Esophagus mucosa (tissue), 1 donor: Measurements from ENCODE around the gene PEPD. TPM values are rescaled to one million over a fixed set of nuclear protein-coding genes. Genes with fewer than 3 reads are reported as not detected.
"Not testable (repeated sequence)": the region's sequence is repeated elsewhere in the genome, so short reads cannot be mapped to it uniquely, and the experiment has no call there.

Source experiments
- ATAC-seq: fragments of 200-7000 bp; cut with Tn5 transposase; one replicate; pipeline ENCODE4 v1.9.1; 2020
- total RNA-seq: library from RNA; stranded (reverse); gene quantifications from one replicate; pipeline ENCODE4 v1.2.4, GENCODE V29; 2023
- donor health status: DM: yes; HTN: yes; CAD: no.

The PEPD gene
- total RNA-seq, 1 donor from 2014 or later, result 52.4 TPM

DNA sequence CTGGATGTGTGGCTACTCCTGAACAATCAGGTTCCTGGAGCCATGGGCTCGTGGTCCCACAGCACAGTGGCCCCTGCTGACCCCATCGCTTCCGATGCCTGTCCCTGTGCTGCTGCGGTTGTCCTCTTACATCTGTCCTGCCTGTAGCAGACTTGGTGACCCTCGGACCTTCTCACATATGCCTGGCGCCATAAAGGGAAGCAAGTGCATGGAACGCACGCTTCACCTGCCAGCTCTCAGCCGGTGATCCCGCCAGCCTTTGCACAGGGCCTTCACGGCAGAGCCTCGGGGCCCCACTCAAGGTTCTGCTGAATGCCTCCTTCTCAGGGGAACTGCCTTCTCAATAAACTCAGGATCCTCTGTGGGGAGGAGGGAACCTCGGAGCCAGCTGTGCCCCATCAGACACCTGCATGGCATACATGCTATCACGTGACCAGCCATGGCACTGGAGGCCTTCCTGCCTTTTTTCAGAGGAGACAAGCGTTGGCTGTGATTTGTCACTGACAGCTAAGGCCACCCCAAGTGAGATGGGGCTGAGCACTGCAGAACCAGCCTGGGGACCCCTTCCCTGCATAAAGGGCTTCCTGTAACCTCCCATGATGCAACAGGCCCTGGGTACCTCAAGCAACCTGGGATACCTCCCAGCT is 24.3 kb downstream of the PEPD start:
- ATAC-seq, result no peak

DNA sequence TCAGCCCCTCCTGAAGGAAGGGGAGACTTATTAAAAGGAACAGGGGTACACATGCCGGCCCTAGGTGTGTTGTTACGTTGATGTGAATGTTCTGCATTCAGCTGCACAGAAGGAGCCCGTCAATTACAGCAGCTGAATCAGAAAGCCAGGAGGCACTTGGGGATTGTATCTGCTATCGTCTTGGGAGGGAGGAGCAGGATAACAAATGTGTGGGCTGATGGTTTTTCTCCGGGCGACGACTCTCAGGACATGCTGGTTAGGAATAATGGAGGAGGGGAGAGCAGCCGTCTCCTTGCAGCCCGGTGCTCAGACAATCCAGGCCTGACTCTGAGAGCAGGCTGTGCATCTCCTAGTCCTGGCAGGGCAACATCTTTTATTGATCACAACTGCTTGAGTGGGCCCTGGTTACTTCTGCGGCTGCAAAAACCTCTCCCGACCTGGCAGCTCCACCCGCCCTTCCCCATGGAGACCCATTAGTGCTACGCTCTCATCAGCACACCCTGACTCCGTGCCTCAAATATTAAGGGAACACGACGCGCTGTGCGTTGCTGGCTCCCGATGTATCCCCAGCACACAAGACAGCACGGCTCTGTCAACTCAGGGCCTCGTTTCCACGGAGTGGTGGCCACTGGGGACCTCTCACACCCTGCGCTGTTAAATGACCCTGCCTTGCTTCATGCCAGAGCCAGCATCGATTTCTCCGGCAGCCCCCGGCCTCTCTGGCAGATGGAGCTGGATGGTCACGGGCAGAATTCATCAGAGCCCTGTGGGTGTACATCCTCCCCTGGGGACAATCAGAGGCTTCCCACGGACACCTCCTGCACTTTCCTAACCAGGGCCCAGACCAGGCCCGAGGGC is 25.3 kb downstream of the PEPD start:
- no peak for ATAC-seq

DNA sequence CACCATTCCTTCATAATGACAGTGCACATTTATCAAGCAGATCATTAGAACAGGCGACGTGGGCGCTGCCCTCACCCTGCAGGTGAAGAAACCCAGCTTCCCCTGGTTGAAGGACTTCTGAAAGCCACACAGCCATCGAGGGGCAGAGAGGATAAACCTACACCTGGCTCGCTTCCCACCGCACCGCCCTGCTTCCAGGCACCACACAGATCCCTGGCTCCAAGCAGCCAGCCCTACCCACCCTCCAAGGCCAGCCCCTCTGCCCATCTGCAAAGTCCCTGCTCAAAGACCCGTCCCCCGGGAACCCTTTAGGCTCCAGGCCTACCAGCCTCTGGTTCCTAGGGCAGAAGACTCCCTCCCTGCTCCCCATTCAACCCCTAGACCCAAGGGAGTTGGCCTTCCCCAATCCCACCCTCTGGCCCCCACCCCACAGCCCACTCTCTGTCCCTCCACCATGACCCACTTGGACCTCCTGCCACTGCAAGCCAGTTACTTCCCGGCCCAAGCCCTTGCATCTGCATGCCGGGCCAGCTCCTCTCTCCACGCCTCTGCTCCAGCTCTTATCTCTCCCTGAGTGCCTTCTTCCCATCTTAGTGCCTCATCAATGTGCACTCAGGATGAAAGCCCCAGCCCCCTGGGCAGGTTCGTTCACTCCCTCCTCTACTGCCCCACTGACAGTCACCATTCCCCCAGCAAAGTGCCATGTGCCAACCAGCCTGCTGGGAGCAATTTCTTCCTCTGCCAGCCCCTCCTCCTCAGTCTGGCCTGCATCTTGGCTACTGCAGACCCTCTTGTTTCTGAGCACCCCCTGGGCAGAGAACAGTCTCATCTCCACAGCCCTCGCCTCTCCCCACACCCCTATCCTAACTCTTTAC is 28.0 kb downstream of the PEPD start:
- ATAC-seq, result no peak

DNA sequence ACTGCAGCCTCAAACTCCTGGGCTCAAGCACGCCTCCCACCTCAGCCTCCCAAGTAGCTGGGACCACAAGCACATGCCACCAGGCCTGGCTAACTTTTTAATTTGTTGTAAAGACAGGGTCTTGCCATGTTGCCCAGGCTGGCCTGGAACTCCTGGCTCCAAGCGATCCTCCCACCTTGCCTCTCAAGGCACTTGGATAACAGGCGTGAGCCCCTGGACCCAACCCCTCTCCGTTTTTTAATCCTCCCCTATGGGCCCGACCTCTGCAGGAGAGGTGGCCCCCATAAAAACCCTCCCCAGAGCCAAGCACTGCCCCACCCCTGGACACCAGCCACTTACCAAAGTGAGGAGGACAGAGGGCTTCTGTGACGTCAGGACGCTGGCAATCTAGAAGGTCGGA is 28.6 kb downstream of the PEPD start:
- no peak for ATAC-seq

DNA sequence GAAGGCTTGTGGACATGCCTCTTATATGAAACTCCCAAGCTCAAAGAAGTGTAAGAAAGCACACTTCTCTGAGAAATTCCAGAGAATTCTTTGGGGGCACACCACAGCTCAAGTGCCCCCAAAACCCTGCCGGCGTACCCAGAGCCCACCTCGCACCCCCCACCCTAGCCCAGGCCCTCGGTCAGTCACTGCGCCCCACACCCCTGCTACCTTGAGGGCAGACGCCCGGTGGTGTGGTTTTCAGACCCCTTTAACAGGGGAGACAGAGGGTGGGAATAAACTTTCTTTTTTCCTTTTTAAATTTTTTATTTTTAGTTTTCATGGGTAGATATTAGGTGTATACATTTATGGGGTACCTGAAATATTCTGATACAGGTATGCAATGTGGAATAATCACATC is 29.5 kb downstream of the PEPD start:
- no peak for ATAC-seq

DNA sequence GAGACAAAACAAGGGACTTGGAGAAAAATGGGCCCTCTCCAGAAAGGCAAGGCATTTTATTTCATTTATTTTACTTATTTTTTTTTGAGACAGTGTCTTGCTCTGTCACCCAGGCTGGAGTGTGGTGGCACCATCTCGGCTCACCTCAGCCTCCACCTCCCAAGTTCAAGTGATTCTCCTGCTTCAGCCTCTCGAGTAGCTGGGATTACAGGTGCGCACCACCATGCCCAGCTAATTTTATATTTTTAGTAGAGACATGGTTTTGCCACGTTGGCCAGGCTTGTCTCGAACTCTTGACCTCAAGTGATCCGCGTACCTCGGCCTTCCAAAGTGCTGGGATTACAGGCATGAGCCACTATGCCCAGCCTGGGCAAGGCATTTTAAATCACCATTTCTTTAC is 31.0 kb downstream of the PEPD start:
- not testable (repeated sequence) for ATAC-seq

DNA sequence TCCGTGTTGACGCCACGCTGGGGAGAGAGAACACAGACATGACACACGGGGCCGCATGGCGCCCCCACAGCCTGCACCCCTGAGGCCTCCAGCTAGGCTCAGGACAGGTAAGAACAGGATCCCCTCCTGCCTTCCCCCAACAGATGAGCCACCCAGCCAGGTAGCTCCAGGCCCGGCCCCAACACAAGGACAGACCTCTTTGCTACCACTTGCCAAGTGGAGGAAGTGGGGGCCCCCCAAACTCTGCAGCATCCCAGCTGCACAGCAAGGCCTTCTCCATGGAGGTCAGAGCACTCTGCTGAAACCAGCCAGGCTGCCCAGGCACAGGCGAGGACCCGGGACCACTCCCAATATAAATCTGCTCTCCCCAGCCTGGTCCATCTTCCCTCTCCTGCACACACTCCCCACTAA is 31.5 kb downstream of the PEPD start:
- ATAC-seq, result no peak

DNA sequence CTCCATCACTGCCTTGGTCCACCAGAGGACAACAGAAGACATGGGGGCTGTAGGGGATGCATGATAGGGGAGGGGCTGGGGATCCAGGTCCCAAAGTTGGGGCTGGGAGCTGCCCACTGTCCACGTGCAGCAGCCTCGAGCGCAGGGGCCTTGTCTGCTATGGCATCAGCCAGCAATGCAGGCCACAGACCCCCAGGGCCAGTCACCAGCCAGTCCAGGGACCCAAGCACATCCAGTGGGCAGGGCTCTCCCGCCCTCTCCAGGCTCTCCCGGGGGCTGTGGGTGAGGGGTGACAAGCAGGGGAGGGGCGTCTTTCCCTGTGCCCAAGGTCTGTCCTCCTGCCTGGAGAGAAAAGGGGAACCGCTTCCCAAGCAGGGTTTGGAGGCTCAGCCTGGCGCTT is 32.8 kb downstream of the PEPD start:
- no peak for ATAC-seq

DNA sequence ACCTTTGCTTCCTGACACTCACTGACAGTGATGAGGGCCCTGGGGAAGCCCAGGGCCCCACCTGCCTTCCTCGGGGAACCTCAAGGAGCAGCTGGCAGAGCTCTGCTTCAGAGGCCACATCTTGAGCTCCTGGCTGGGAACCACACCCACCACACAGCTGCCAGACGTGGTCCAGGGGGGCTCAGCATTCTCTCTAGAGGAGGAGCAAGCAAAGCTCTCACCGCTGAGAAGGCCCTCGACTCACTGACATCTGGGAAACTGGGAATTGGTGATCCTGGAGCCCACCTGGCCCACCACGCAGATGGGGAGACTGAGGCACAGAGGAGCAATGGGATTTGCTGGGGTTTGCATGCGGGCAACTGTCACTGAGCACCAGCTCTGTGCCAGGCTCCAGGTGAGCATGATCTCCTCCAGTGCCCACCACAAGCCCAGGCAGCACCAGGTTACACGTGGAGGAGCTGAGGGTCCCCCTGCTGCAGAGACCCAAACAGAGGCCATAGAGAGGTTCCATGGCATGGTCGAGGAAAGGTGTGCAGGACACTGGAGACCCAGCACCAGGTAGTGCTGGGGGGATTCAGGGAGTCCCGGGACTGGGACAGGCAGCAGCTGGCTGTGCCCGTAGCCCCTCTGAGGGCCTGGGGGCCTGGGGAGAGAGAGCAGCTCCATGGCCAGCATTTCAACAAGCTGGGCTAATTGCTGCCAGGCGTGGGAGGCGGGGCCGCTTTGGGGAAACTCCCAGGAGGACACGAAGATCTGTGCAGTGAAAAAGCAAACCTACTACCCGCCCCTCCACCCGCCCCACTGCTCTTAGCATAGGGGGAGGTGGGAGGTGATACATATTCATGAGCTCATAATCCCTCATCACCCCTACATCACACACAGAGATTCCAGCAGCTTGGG is 33.4 kb downstream of the PEPD start:
- no peak for ATAC-seq

DNA sequence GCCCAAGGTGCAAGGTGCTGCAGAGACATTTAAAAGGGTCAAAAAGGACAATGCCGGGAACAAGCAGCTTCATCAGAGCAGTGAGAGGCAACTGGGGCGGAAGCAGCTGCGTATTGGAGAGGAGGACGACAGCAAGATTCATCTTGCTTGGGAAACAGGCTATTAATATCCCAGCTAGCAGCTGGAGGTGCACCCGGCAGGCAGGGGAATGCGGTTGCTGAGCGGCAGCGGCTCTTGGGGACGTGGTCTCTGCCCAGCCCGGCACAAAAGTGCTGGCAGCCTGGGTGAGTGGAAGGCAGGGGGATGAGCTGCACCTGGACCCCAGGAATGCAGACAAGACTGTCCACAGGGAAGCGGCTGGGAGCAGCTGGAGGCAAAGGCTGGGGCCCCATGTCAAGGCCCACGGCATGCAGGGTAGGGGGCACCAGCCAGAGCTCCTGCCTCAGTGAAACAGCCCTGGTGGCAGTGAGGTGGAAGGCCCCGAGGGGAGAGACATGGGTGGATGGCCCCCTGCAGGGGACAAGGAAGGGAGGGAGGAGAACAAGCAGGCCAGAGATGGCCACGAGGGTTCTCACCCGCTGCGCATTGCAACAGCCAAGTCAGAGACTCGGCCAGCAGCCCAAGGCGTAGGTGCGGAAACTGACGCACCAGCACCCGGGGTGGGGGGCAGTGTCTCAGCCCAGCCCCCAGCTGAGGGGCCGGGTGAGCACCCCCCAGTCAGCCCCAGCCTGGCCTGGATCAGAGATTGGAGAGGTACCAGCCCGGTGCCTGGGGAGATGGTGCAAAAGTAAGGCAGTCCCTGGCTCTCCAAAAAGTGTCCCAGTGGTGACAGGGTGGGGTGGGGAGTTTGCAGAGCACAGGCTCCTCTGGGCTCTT is 34.4 kb downstream of the PEPD start:
- ATAC-seq, result no peak

DNA sequence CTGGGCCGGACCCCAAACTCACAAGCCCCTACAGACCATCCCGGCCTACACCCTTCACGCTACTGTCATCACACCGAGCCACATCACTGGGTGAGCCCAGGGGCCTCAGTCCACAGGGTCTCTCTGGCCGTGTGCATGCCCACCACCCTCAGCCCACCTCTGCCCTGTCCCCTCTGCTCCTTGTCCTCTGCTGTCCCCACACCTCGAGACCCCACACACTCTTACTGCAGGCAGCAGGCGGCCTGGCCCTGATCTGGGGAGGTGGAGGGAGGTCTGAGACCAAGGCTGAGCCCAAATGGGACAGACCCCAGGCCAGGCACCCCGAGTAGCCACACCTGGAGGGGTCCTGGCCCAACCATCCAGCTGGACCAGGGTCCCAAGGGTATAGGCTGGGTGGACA is 35.2 kb downstream of the PEPD start:
- peak; percentile 6 for ATAC-seq

DNA sequence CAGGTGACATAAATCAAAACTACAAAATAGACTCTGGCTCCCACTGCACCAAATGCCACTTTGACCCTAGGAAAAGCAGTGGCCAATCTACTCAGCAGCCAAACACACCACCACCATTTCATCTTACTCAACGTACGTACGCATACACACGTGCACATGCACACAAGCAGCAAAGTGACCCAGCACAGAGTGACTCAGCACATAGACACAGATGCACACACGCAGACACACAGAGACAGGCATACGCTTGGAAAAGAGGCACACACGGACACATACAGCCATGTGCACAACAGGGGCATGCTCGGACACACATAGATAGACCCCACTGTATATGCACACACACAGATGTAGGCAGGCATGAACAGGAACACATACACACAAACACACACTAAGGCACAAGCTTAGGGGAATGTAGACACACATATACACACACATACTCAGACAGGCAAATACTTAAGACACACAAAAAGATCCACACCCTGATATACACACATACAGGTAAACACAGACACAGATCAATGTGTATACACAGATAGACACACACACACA is 37.3 kb downstream of the PEPD start:
- ATAC-seq, result no peak

DNA sequence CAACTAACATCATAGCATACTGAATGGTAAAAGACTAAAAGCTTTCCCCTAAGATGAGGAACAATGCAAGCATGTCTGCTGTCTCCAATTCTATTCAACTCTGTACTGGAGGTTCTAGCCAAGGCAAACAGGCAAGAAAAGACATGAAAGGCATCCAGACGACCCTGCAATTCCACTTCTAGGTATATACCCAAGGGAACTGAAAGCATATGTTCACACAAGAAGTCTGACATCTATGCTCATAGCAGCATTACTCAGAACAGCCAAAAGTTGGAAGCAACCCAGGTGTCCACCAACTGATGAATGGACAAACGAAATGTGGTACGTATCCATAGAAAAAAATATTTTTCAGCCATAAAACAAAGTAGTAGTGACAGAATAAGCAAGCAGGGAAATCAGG is 39.1 kb downstream of the PEPD start:
- ATAC-seq, result peak; percentile 20

DNA sequence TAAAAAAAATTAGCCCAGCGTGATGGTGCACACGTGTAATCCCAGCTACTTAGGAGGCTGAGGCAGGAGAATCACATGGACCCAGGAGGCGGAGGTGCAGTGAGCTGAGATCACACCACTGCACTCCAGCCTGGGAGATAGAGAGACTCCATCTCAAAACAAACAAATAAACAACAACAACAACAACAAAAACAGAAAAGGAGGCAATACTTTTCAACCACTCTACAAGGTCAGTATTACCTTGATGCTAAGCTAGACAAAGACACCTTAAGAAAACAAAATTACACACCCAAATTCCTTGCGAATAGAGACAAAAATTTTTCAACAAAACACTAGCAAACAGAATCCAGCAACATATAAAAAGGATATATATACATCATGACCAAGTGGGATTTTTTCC is 39.7 kb downstream of the PEPD start:
- no peak for ATAC-seq

DNA sequence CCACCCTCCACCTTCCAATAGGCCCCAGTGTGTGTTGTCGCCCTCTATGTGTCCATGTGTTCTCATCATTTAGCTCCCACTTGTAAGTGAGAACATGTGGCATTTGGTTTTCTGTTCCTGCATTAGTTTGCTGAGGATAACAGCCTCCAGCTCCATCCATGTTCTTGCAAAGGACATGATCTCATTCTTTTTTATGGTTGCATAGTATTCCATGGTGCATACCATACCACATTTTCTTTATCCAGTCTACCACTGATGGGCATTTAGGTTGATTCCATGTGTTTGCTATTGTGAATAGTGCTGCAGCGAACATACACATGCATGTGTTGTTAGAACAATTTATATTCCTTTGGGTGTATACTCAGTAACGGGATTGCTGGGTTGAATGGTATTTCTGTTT is 42.0 kb downstream of the PEPD start:
- ATAC-seq, result not testable (repeated sequence)

DNA sequence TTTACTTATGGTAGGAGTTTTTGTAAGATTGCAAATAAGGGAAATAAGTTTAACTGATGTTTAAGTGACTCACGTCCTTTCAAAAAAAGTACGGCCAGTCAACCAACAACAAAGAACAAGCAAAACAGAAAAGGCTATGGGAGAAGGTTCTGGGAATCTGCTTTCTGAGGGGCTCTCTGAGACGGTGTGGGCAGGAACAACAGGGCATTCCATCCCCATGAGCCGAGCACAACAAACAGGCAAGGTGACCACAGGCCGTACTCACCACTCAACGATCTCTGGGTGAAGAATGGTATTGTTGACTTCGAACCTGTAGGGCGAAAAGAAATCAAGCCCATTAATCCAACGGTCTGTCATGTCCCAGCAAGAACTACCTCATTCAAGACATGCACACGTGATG is 43.8 kb downstream of the PEPD start:
- no peak for ATAC-seq

DNA sequence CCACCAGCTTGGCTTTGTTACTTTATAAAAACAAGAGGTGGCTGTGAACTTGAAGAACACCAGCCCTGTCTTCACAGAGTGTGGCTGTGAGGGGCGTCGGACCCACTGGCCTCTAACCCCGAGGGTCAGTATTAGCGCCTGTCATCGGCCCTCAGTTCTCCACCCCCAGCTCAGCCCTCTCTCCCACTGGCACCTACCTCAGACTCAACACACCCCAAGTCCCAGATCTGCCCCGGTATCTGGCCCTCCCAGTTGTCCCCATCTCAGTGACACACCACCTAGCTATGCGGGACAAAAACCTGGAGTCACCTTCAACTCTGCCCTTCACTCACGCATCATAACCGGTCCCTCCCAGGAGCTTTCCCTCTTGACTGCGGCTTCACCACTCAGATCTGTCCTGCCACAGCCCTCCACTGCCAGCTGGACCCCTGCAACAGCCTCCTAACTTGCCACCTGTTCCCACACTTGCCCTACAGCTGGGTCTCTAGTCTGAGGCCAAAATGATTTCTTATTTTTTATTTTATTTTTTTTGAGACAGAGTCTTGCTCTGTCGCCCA is 45.4 kb downstream of the PEPD start:
- no peak for ATAC-seq

DNA sequence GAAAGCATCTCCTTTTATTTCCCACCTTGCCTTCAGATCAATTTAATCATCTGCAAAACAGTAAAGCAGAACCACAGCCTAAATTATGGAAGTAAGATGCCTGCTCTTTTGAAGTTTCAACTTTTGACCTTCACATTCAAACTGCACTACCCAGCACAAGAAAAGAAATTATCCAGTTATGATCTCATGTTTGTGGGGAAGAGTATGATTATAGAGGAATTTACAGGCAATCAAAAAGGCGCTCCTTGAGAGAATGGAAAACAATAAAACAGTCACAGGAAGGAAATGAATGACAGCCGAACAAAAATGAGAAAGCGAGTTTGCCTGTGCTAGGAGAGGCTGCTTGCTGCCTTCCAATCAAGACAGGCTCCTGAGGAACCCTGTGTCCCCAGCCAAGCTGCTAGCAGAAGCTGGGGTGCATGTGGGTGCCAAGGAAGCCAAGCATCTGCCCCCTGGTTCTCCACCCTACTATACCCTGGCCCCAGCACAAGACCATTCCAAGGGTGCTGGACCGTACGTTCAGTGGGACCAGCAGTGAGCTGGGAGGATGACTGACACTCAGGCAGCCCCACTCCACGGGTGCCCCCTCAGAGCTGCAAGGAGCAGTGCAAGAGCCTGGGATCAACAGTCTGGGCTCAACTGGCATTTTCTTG is 47.8 kb downstream of the PEPD start:
- ATAC-seq, result no peak

DNA sequence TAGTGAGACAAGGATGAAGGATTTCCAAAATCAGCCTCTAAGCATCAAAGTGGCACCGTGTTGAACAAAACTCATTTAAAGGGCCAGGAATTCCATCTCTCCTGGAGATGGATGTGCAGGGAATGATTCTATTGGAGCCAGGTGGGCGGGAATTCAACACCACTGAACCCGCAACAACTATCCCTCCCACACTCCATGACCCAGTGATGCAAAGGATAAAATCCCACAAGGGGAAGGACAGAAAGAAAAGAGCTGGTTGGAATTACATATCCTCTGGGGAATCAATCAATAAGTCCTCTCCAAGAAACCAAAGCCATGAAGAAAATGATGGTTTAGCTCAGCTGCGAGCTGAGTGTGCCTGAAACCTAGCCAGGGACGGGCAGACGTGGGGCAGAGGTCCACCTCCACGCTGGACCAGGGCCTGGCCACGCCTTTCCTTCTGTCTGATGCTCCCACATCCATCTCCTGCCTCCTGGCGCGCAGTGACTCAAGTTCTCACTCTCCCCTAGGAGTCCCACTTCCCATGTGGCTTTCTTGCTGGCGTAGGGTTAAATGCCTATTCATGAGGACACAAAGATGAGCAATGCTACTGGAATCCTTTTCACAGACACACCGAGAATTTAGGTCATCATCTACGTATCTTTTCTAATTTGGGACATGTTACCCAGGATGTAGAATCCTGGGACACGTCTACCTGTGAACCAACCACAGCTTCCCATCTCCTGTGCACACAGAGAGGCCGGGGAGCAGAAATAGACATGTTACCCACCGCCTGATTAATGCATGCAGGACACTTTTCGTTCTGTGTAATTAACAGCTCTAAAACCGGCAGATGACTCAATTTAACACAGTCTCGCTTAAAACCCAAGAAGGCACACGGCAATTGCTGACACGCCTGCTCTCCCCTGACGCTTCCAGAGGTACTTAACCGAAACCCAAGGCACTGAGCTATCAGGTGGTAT is 48.6 kb downstream of the PEPD start:
- no peak for ATAC-seq
